HG02588 (cell line): ENCODE measurements around the gene HADHA.
"Not testable (repeated sequence)": the region's sequence is repeated elsewhere in the genome, so short reads cannot be mapped to it uniquely, and the experiment has no call there.

Source experiments
- ATAC-seq: cut with Tn5 transposase; IDR thresholded peaks from one replicate; pipeline ENCODE4 v1.9.1; 2021; ENCODE audit warnings: mild to moderate bottlenecking, moderate library complexity; ENCODE audit not compliant: unreplicated experiment

The HADHA gene

DNA sequence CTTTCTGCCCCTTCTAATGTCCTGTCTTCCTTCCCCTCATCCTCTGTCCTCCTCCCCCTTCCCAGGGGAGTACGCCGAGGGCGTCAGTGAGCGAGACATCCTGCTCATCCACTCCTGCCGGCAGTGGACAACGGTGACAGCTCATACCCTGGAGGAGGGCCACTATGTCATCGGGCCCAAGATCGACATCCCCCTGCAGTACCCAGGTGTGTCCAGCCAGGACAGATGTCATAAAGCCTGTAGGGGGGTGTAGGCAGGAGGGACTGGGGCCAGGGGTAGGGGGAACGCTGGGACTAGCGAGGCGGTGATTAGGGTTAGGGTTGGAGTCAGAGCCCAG lies 68.2 kb downstream of the HADHA start:
- no peak for ATAC-seq

DNA sequence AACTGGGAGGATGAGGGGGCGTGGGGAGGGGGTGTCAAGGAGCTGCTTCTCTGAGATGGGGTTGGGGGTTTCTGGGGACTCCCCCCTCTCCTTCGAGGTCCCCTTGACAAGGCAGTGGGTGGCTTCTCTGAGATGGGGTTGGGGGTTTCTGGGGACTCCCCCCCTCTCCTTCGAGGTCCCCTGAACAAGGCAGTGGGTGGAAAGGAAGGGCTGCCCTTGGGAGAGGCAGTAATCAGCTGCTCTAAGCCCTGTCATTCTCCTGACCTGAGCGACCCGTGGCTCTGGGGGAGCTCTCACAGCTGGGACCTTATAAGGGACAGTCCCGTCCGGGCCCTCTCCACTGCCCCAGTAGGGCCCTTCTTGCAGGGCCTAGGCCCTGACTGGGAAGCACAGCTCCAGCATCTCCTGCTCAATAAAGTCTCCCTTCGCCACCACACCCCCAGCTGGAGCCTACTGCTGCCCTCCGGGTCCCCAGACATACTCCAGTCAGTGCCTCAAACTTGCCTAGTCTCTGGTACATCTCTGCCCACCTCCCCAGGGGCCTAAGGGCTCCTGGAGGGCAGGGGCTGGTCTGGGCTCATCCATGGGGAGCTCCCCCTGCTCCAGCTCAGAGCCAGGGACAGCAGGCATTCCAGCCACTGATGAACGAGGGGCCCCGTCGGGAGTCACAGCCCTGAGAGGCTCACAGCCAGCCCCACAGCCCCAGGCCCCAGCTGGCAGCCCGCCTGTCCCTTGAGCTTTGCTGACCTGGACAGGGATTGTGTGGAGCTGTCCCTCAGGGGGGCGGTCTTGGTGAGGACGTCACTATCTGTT lies 68.8 kb downstream of the HADHA start:
- ATAC-seq = no peak

DNA sequence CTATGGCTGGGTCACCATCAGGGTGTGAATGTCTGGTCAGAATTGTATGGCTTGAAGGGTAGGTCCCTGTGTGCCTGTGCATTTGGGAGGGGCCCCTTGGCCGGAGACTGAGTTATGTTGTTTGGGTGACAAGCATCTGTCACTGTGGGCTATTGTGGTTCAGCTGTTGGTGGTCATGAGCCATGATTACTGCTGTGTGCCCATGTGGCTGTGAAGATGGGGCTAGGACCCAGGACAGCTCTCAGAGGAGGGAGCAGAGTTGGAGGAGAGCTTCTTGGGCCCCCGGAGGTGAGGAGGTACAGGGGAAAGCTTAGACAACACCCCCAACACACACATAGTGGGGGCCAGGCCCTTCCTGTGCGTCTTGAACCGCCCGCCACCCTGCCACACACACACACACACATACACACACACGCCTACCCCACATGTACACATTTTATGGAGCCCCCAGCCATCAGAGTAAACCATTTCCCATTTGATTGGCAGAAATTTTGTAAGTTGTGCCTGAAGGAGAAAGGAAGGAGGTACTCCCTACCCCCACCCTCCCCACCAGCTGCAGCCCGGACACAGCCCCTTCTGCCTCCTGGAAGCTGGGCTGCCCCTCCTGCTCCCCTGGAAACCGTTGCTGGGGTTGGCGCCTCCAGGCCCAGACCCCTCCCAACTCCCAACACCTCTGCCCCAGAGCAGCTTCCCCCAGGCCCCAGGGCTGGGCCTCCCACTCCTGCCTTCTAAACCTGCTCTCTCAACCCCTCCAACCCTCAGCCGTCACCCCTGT lies 69.6 kb downstream of the HADHA start:
- no peak for ATAC-seq

DNA sequence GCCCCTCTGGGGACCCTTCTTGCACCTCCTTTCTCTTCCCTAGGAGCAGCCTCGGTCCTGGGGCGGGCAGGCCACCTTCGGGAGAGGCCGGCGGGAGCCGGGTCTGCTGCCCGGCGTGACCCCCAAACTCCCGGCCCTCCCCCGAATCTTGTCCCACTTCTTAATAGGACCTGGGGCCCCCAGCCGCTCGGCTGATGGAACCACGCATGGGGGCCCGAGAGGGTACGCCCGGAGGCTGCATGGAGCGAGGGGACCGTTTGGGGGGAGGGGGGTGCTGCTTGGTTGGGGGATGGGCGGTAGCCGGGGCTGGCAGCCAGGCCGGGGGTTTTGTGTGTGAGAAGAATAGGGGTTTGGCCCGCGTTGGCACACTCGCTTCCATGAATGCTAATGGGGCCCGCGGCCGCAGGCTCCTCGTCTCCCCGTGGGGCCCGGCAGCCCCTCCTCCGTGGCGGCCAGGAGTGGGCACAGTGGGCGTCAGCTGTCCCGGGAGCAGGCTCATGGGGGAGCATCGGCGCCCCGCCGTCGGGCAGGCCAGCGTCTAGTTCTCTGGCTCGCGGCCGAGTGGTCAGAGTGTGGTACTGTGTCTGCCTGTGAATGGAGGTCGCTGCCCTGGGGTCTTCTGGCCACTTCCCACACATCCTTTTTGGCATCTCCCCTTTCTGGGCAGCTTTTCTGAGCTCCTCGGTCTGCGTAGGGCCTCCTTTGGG lies 70.5 kb downstream of the HADHA start:
- no peak for ATAC-seq

DNA sequence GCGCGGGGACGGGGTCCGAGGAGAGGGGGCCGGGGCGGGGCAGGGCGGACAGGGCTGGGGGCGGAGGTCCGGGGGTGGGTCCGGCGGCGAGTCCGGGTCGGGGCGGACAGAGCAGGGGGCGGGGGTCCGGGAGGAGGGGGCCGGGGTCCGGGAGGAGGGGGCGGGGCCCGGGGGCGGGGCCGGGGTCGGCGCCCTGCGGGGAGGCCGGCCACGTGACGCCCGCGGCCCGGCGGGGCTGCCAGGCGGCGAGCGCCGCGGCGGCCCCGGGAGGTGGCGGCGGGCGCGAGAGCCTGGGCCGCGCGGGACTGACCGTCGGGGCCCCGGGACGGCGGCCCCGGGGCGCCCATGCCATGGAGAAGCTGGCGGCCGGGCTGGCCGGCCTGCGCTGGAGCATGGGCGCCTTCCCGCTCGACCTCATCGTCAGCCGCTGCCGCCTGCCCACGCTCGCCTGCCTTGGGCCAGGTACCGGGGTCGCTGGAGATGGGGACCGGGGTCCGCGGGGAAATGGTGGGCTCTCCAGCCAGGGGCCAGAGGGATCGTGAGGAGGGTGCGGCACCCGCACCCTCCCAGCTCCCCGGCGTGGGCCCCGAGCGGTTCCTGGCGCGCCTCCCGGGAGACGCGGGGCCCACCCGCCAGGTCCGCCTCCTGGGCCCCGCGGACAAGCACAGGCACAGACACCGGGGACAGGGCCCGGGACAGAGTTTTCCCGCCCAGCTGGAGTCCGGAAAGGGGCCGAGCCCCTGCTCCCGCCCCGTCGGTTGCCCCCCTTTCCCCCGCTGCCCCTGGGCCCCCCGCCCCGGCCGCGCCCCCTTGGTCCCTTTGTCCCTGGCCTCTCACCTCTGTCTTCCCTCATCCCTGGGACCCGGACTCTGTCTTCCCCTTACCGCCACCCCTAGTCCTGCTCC lies 71.3 kb downstream of the HADHA start, which contains the start of gene GAREM2:
TSS of gene GAREM2 (plus strand) at position 218 of the 905 bp plus-strand sequence. CDS start at position 351, 133 bp downstream.
- no peak for ATAC-seq

DNA sequence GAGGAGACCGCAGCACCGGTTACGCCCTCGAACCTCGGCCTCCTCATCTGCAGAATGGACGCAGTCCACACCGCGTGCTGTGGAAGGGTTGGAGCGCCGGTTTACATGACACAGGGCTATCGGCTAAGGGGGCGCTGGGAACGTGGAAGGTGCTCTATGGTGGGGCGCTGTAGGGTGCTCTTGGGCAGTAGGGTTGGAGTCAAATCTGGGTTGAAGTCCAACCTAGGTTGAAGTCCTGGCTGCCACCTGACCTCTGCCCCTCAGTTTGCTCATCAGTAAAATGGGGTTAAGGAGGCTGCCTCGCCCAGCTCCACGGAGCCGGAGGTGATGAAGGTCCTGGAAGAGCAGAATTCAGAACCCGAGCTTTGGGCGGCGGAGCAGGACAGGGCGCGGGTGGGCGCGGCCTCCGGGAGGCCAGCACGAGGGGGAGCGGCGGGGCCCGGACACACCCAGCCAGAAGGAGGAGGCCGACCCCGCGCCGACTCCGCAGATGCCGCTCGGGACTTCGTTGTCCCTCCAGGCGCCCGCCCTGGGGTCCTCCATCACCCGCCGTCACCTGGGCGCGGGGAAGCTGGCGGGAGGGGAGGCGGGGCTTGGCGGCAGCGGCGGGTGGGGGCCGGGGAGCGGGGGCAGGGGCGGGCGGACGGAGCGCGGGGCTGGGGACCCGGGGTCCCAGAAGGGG lies 72.1 kb downstream of the HADHA start:
- no peak for ATAC-seq

DNA sequence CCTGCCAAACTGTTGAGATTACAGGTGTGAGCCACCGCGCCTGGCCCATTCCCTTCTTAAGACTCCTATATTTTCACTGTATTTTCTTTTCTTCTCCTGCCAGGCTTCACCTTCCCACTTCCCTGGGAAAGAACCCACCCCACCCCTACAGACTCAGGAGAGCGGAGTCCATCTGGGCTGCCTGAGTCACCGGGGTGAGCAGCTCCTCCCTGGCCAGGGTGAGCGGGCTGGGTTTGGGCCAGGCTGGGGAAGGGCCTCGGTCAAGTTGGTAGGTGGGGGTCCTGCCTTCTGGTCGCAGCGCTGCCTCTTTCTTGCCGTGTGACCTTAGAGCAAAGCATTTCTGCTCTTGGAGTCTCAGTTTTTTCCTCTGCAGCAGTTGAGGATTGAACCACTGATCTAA lies 73.6 kb downstream of the HADHA start:
- no peak for ATAC-seq

DNA sequence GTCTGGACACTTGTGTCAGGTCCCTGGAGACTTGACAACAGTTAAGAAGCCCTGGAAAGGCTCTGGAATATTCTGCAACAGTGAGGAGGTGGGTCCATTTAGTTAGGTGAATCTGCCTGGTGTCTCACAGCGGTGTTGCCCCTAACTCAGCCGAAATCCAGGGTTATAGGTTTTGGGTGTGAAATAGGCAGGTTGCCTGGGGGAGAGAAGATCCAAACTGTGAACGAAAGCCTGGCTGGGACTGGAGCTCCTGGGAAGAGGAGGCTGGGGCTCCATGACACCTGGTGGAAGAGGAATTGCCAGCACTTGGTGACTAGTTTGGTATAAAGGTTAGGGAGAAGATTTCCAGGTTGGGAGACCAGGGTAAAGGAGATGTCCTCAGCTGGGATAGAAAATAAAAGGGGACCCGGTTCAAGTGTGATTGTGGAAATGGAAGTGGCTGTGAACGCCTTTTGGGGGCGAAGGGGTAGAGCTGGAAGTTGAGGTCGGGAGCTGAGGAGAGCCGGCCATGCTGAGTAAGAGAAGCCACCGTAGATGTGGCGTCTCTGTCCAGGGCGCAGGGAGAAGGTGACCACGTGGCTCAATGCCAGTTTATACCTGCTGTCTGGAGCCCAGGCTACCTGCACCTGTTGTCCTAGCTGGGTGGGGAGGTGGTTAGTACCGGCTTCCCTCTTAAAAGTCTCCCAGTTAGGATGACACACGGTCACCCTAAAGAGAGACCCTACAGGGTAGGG lies 74.6 kb downstream of the HADHA start:
- no peak for ATAC-seq

DNA sequence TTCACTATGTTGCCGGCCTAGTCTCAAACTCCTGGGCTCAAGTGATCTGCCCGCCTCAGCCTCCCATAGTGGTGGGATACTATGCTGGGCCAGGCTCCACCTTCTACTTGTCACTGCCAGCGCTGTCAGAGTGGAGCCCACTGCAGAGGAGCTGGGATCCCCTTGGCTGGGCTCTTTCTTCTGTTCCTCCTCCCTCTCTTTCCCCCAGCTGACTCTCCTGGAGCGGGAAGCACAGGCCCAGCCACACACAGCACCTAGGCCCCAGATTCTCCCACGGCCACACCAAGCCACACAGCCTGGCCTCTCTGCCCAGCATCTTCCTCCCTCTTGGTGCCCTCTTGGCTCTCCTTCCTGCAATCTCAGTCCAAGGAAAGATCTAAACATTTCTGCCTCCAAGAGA lies 75.2 kb downstream of the HADHA start:
- ATAC-seq = no peak

DNA sequence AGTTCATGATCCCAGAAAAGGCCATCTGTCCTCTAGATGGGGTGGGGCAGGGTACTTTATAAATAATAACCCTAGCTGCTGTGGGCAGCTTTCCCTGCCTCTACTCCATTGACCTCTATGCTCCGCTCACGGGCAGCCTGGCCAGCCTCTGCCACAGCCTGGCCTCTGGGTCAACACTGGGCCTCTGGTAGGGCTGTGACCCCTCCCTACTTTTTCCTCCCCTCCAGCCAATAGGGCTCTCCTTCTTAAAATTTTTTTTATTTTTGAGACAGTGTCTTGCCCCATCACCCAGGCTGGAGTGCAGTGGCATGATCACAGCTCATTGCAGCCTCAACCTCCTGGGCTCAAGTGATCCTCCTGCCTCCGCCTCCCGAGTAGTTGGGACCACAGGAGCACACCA lies 75.6 kb downstream of the HADHA start:
- no peak for ATAC-seq

DNA sequence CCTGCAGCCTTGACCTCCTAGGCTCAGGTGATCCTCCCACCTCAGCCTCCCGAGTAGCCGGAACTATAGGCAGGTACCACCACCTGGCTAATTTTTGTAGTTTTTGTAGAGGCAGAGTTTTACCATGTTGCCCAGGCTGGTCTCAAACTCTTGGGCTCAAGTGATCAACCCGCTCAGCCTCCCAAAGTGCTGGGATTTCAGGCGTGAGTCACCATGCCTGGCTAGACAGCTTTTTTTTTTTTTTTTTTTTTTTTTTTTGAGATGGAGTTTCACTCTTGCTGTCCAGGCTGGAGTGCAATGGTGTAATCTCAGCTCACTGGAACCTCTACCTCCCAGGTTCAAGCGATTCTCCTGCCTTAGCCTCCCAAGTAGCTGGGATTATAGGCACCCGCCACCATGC lies 77.9 kb downstream of the HADHA start:
- ATAC-seq = not testable (repeated sequence)

DNA sequence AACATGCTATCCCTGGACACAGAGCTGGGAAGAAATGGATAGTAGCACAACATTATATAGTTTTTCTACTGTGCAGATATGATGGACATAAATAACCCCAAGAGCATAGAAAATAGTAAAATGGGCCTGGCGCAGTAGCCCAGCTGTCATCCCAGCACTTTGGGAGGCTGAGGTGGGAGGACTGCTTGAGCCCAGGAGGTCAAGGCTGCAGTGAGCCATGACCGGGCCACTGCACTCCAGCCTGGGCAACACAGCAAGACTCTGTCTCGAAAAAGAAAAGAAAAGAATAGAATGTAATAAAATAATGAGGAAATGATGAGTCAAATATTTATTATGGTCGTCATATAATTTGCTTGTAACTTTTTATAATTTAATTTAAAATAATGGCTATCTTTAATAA lies 79.0 kb downstream of the HADHA start:
- no peak for ATAC-seq

DNA sequence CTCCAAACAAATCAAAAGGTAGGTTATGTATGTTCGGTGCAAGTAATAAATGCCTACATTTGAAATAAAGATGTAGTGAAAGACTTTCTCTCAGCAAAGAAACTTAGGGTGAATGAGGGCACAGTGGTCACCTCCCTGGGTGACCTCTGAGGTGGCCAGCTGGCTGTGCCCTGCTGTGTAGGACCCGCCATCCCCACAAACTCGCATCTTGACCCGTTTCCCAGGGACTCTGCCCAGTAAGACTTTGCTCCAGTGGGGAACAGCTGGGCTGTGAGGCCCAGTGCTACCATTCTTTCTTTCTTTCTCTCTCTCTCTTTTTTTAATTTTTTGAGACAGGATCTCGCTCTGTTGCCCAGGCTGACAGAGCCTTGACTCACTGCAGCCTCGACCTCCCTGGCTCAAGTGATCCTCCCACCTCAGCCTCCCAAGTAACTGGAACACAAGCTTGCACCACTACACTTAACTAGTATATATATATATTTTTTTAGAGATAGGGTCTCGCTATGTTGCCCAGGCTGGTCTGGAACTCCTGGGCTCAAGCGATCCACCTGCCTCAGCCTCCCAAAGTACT lies 79.7 kb downstream of the HADHA start:
- no peak for ATAC-seq

DNA sequence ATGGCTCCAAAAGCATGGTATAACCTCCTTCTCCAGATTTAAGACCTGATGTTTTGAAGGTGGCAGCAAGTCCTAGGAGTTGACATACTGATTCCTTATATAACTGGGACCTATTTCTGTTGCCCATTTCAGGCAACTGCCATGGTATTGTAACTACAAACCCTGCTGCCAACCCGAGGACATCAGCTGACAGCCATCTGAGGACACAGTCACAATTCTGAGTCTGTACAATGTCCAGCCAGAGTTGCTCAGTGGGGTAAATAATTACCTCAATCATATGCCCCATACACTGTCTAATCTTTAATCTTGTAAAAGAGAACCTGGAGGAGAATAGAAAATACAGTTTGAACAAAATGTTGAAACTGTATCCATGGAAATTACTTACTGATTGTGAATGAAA lies 80.2 kb downstream of the HADHA start:
- ATAC-seq = no peak

DNA sequence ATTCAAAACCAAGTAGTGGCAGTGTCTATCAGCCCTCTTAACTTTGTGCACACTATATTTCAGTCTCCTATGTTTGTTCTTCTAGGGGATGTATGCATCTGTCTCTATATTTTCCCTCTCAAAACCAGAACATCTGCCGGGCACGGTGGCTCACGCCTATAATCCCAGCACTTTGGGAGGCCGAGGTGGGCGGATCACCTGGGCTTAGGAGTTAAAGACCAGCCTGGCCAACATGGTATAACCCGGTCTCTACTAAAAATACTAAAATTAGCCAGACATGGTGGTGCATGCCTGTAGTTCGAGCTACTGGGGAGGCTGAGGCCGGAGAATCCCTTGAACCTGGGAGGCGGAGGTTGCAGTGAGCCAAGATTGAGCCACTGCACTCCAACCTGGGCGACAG lies 81.5 kb downstream of the HADHA start:
- ATAC-seq = no peak

DNA sequence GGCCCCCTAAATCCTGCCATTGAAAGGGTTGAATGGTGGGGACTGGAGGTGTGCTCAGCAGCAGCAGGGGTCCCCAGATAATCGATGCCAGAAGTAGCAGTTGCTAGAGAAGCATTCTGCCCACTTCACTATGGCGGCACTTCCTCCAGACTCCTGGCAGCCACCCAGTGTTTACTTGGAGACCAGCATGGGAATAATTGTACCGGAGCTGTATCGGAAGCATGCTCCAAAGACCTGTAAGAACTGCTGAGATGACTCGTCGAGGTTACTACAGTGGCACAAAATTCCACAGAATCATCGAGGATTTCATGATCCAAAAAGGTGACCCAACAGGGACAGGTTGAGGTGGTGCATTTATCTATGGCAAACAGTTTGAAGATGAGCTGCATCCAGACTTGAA lies 82.5 kb downstream of the HADHA start:
- no peak for ATAC-seq

DNA sequence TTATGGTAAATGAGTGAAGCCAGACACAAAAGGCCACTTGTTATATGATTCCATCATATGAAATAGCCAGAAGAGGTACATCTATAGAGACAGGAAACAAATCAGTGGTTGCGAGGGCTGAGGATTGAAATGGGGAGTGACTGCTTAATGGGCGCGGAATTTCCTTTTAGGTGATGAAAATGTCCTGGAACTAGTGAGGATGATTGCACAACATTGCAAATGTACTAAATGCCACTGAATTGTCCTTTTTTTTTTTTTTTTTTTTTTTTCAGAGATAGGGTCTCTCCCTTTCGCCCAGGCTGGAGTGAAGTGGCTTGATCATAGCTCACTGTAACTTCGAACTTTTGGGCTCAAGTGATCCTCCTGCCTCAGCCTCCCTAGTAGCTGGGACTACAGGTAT lies 86.9 kb downstream of the HADHA start:
- no peak for ATAC-seq

DNA sequence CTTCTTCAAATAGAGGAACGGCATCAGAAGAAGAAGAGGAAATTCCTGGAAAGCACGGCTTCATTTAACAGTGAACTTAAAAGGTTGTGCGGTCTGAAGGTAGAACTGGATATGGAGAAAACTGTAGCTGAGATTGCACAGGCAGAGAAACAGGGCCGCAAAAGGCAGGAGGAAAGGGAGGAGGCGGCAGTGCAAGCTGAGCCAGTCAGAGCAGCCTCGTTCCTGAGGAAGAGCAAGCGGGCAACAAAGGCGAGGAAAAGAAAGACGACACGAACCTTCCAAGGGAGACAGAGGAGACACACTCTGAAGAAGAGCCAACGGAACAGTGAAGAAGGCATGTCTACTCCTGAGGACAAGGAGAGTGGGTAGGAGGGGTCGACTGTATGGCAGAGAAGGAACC lies 94.2 kb downstream of the HADHA start:
- ATAC-seq = no peak

DNA sequence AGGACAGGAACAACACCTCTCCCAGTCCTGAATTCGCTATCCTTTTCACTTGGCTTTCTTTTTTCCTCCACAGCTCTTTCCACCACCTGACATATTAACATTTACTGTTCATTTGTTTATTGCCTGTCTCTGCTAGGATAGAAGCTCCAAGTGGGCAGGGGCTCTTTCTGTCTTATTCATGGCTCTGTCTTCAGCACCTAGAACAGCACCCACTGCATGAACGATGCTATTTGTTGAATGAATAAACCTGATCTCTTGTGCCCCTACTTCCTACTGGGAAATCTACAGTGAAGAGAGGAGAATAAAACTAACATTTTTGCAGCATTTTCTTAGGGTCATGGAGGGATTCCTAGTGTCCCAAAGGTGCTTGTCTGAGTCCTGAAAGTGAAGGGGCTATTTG lies 95.9 kb downstream of the HADHA start:
- ATAC-seq = no peak
